GDM1 (cell line): ENCODE results near the gene DNAJC11.
"Not testable (repeated sequence)": the region's sequence is repeated elsewhere in the genome, so short reads cannot be mapped to it uniquely, and the experiment has no call there.

ENCODE experiments used
- DNase-seq: peaks from one replicate; lab custom pipeline; 2025; lab: John Stamatoyannopoulos, UW

The DNAJC11 gene

GRCh38 chr1:6695868-6696267 is 5.7 kb downstream of the DNAJC11 start:
- DNase-seq: no peak

GRCh38 chr1:6694121-6694713 is 7.4 kb downstream of the DNAJC11 start:
- no peak for DNase-seq

GRCh38 chr1:6692956-6693355 is 8.7 kb downstream of the DNAJC11 start:
- no peak for DNase-seq

GRCh38 chr1:6691507-6691906 is 10.1 kb downstream of the DNAJC11 start:
- DNase-seq: no peak

- no peak for DNase-seq
Observed at GRCh38 chr1:6690186-6690585, 11.4 kb downstream of the DNAJC11 start.

GRCh38 chr1:6688757-6689156 is 12.9 kb downstream of the DNAJC11 start:
- no peak for DNase-seq

- no peak for DNase-seq
Observed at GRCh38 chr1:6688001-6688400, 13.6 kb downstream of the DNAJC11 start.

GRCh38 chr1:6686294-6686693 is 15.3 kb downstream of the DNAJC11 start:
- no peak for DNase-seq

GRCh38 chr1:6685381-6685780 is 16.2 kb downstream of the DNAJC11 start:
- DNase-seq: no peak

- no peak for DNase-seq
Observed at GRCh38 chr1:6683434-6683833, 18.2 kb downstream of the DNAJC11 start.

- DNase-seq: no peak
Observed at GRCh38 chr1:6675941-6676340, 25.7 kb downstream of the DNAJC11 start.

GRCh38 chr1:6674771-6675170 is 26.8 kb downstream of the DNAJC11 start:
- DNase-seq: no peak

- DNase-seq: no peak
Observed at GRCh38 chr1:6673816-6674398, 27.7 kb downstream of the DNAJC11 start.

- no peak for DNase-seq
Observed at GRCh38 chr1:6672558-6672957, 29.1 kb downstream of the DNAJC11 start.

GRCh38 chr1:6668503-6668902 is 33.1 kb downstream of the DNAJC11 start:
- no peak for DNase-seq

GRCh38 chr1:6667139-6667538 is 34.5 kb downstream of the DNAJC11 start:
- no peak for DNase-seq

GRCh38 chr1:6666696-6667095 is 34.9 kb downstream of the DNAJC11 start:
- no peak for DNase-seq

GRCh38 chr1:6662468-6662867 is 39.1 kb downstream of the DNAJC11 start:
- DNase-seq: not testable (repeated sequence)

GRCh38 chr1:6660415-6661049 is 41.1 kb downstream of the DNAJC11 start:
- no peak for DNase-seq

GRCh38 chr1:6658359-6659060 is 43.1 kb downstream of the DNAJC11 start:
- no peak for DNase-seq

- no peak for DNase-seq
Observed at GRCh38 chr1:6657138-6657537, 44.5 kb downstream of the DNAJC11 start.

GRCh38 chr1:6653436-6654290 is 48.0 kb downstream of the DNAJC11 start:
- no peak for DNase-seq
